Stimulated activated CD4-positive, alpha-beta T cell treated with anti-CD3 and anti-CD28 coated beads, Interleukin-4, amount 100 ng/mL, for 48 hours (primary cell): ENCODE data around the gene C20orf141.
A peak's percentile ranks its signal among the peaks of the same experiment; 100 is the strongest.
"Not testable (repeated sequence)": the region's sequence is repeated elsewhere in the genome, so short reads cannot be mapped to it uniquely, and the experiment has no call there.

Experiments used
- DNase-seq, 2 donors: peaks; one replicate each; pipeline ENCODE4 v3.0.0-alpha.2; 2020; ENCODE audit warnings: low read depth in 2 of 2

The C20orf141 gene

DNA sequence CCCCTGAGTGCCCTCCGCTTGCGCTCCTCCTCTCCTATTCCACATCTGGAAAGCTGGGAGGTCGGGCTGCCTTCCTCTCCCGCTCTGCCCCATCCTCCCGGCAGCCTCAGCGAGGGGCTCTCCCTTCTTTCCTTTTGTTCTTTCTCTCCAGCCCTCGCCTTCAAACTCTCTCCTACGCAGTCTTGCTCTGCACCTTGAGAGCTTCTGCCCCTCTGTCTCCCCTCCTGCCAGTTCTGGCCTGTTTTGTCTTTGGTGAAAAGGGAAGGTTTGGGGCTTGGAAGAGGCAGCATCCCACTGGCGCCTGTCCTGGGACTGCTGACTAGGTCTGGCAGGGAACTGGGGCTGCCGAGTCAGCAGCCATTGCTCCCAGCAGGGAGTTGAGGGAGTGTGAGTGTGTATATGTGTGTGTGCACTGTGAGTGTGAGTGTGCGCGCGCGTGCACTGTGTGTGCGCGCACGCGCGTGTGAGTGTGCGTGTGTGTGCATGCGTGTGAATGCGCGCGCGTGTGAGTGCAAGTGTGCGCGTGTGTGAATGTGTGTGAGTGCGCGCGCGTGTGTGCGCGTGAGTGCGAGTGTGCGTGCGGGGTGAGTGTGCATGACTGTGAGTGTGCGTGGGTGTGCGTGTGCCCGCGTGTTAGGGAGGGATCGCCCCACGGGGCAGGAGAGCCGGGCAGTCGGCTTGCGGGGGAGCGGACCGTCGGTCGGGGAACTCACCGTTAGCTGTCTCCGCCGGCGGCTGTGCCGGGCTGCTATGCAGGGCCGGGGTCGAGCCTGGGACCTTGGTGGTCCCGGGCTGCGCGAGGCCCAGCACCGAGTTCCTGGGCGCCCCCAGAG, 14.9 kb upstream of the C20orf141 start:
- DNase-seq = no peak

GRCh38 chr20:2800521-2801285, 14.1 kb upstream of the C20orf141 start, which contains the start of gene CPXM1:
Gene CPXM1, minus strand, starts transcription at chr20:2800627. Its CDS starts 55 bp downstream, at chr20:2800572.
- peak in 1 of 2 donors; percentile 9 for DNase-seq

DNA sequence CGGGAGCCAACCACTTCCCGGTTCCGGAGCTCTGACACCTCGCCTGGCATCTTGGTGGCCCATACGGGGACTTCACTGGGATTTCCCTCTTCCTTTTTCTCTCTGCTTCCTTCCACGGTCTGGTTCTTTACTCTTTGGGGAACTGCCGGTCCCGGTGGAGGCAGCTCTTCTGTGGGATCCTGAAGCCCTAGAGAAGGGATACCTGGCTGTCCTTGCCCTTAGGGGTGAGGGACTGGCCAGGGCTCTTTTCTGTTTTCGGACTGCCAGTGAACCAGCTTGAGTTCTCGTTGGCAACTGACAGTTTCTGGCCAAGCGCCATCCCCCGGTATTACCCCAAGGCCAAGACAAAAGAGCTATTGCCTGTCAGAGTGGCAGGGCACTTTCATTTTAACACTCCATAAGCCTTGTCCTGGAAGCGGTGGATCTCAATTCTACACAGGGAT, 13.5 kb upstream of the C20orf141 start:
- DNase-seq = no peak

DNA sequence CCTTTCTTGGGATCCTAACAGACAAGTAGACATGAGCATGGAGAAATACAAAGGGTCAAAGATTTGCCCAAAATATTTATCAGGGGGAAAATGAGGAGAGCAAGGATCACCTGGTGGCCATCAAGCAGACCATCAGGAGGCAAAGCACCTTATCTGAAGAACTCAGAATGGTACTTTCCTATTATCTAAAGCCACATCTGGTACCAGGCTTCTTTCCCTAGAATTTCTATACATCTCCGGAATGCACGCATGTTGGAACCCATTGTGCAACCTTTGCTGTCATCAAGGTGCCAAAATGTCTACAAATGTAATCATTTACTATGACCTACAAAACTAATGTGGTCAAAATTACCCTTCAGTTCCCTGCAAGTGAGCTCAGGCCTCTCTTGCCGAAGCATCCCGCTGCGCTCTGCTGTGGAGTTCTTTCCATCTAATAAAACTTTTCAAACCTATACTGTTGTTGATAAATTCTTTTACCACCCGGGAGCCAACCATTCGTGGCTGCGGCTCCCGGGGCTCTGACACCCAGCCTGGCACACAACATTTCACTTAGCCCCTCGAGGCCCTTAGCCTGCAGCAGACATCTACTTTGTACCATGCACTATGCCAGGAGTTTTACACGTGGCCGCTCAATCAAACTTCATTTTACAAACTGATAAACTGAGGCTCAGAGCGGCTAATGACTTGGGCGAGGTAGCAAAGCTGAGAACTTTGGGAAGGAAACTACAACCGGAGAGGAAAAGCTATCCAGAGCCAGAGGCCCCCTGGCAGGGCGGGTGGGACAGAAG, 10.6 kb upstream of the C20orf141 start:
- DNase-seq = no peak

GRCh38 chr20:2804852-2805688, 9.7 kb upstream of the C20orf141 start:
- no peak for DNase-seq

- DNase-seq = no peak
Measured at GRCh38 chr20:2805689-2806350, 9.0 kb upstream of the C20orf141 start.

DNA sequence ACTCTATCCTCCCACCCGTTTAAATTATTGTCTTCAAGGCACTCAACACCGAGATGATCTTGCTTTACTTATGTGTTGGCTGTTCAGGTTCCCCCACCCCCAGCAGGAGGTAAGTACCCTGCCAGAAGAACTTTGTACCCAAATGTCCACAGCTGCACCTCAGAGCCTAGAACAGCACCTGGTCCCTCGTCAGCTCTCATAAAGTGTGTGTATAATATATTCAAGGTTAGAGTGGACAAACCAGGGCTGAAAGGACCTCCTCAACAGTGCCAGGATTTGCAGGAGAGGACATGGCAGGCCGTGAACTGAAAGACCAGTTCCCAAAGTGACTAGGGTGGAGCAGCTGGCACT, 8.5 kb upstream of the C20orf141 start:
- no peak for DNase-seq

DNA sequence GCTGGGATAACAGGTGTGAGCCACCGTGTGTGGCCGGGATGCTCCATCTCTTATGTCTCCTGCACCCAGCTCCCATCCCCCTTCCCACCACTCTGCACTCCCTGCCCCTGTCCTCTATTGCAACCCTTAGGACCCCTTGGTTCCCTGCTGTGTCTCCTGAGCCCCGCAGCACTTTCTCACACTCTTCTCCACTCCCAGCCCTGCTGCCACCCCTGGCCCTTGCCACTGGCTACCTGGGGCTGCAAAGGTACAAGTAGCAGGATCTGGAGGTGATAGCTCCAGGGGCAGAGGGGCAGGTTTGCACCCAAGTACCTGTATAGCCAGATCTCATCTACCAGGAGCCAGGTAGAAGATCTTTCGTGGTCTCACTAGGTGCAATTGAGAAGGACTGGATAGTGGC, 7.8 kb upstream of the C20orf141 start:
- no peak for DNase-seq

DNA sequence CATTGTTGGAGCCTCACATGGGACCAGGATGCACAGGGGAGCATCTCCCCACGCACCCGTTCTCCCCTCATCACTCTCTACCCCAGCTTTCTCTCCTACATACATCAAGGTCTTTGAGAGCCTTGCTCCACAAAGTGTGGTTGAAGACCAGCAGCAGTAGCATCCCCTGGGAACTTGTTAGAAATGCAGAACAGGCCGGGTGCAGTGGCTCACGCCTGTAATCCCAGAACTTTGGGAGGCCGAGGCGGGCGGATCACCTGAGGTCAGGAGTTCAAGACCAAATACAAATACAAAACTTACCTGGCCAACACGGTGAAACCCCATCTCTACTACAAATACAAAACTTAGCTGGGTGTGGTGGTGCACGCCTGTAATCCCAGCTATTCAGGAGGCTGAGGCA, 6.9 kb upstream of the C20orf141 start:
- not testable (repeated sequence) for DNase-seq

- DNase-seq = no peak
Measured at GRCh38 chr20:2809690-2810089, 5.1 kb upstream of the C20orf141 start.

DNA sequence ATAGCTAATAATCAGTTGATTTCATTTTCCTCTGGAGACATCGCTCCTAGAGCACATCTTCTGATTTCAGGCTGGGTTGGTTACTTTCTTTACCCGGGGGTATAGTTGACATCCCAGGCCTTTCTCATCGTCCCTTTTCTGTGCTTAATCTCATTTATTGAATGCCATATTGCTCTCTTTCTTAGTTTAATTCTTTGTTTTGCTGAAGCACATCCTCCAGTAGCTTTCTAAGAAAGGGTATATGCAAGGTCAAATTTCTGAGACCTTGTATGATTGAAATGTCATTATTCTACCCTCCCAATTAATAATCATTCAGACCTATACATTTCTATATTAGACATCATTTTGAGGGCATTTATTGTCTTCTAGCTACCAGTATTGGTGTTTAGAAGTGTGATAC, 2.6 kb upstream of the C20orf141 start:
- DNase-seq = no peak

DNA sequence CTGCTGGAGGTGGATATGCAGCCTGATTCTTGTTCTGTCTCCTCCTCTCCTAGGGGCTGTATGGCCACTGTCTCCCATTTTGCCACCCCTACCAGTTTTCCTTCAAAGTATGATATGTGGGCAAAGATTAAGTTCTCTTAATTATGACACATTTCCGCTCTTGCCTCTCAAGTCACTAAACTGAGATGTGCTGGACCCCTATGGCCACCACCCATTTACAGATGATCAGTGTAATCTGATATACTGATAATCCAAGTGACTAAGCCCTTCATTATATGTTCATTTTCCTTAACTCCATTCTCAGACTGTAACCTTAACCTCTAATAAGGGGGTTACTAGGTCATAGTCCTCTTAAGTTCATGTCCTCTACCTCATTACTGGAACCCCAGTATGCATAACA, 711 bp upstream of the C20orf141 start:
- no peak for DNase-seq

DNA sequence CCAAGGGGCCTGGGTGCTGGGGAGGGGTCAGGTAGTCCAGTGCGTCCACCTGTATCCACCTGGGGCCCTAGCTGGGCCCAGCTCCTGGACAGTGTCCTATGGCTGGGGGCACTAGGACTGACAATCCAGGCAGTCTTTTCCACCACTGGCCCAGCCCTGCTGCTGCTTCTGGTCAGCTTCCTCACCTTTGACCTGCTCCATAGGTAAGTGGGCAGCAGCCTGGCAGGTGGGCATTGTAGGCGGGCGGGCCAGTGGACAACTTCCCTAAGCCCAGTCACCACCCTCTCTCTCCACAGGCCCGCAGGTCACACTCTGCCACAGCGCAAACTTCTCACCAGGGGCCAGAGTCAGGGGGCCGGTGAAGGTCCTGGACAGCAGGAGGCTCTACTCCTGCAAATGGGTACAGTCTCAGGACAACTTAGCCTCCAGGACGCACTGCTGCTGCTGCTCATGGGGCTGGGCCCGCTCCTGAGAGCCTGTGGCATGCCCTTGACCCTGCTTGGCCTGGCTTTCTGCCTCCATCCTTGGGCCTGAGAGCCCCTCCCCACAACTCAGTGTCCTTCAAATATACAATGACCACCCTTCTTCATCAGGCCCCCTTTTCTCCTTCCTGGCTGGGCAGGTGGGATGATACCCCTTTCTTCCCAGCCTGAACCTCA, 584 bp downstream of the C20orf141 start:
- no peak for DNase-seq

GRCh38 chr20:2816030-2816582, 1.3 kb downstream of the C20orf141 start, which contains the start of gene TMEM239:
Gene TMEM239, plus strand, starts transcription at chr20:2816364. Its CDS starts 191 bp downstream, at chr20:2816555.
- no peak for DNase-seq

DNA sequence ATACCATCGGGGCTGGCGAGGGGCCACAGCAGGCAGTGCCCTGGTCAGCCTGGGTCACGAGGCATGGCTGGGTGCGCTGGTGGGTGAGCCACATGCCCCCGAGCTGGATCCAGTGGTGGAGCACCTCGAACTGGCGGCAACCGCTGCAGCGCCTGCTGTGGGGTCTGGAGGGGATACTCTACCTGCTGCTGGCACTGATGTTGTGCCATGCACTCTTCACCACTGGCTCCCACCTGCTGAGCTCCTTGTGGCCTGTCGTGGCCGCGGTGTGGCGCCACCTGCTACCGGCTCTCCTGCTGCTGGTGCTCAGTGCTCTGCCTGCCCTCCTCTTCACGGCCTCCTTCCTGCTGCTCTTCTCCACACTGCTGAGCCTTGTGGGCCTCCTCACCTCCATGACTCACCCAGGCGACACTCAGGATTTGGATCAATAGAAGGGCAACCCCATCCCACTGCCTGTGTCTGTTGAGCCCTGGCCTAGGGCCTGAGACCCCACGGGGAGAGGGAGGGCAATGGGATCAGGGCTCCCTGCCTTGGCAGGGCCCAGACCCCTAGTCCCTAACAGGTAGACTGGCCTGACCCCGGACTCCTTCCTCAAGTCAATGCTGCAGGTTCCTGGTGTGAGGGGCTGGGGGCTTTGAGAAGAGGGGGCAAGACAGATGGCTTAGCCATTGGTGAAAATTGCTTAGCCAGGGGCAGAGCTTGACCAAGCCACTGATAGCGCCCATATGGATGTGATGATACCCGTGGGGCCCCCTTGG, 2.0 kb downstream of the C20orf141 start:
- no peak for DNase-seq

GRCh38 chr20:2817341-2817726, 2.5 kb downstream of the C20orf141 start:
- DNase-seq = no peak

GRCh38 chr20:2817891-2818595, 3.3 kb downstream of the C20orf141 start:
- DNase-seq = no peak
